ENCODE data around the gene MPZL1.

The MPZL1 gene

DNA sequence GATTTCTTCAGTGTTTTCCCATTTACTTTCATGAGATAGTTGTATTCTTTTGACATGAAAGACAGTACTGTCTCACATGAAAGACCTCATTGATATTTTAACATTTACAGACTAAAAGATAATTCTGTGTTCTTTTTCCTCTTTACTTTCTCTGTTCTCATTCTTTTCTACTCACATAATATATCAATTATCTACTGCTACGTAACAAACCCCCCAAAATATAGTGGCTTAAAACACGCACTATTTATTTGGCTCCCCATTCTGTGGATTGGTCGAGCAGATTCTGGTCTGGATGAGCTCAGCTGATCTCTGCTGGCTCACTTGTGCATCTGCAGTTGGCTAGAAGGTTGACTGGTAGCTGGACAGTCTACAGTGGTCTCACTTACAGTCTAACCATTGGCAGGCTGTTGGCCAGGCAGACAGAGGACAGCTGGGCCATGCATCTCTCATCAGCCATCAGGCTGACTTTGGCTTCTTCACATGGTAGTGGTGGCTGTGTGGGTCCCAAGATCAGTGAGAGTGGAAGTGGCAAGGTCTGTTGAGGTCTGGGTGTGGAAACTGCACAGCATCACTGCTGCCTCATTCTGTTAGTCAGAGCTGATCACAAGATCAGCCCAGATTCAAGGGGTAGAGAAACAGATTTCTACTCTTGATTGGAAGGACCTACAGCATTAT is 63.2 kb downstream of the MPZL1 start:
- no peak overlapping the region for H3K27ac ChIP-seq
- no peak for TF ChIP-seq ZFX (IDR thresholded peaks at IDR 0.05)
- TF ChIP-seq, protein P1, sequence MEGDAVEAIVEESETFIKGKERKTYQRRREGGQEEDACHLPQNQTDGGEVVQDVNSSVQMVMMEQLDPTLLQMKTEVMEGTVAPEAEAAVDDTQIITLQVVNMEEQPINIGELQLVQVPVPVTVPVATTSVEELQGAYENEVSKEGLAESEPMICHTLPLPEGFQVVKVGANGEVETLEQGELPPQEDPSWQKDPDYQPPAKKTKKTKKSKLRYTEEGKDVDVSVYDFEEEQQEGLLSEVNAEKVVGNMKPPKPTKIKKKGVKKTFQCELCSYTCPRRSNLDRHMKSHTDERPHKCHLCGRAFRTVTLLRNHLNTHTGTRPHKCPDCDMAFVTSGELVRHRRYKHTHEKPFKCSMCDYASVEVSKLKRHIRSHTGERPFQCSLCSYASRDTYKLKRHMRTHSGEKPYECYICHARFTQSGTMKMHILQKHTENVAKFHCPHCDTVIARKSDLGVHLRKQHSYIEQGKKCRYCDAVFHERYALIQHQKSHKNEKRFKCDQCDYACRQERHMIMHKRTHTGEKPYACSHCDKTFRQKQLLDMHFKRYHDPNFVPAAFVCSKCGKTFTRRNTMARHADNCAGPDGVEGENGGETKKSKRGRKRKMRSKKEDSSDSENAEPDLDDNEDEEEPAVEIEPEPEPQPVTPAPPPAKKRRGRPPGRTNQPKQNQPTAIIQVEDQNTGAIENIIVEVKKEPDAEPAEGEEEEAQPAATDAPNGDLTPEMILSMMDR (conservative IDR thresholded peaks at IDR 0.05) = no peak

DNA sequence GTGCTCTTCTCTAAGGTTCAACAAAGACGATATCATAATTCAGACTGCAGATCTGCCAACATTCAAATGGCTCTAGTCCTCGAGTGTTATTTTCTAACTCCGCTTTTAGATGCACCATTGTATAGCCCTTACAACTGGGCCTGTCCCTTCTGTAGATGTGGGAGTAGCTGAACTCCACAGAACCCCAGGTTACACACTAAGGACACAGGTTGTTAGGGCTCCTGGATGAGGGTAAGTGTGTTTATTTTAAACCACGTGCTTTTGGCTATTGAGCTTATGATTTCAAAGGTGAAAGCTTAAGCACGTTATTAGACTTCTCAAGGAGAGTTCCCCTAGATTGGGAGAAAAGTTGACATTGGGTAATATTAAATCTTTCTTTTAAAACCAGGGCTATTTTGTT is 64.7 kb downstream of the MPZL1 start:
- TF ChIP-seq, protein P1 (conservative IDR thresholded peaks at IDR 0.05) = no peak
- TF ChIP-seq ZFX (IDR thresholded peaks at IDR 0.05) = no peak
- no peak overlapping the region for H3K27ac ChIP-seq

DNA sequence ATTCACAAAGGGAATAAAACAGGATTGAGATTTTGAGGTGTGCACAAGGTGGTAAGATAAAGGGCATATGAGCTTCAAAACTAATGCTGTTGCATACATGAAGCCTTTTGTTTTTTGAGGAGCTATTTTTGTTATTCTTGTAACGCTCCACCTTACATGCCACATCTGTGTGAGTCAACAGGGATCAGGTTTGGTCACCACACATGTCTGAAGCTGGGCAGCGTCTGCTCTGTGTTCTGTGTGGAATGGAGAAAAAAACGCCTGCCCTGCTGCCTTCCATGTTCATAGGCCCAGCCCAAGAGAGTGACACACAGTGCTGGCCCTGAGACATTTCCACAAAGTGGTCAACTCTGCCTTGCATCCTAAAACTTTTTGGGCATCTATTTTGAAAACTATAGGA is 67.7 kb downstream of the MPZL1 start:
- no peak overlapping the region for H3K27ac ChIP-seq
- no peak for TF ChIP-seq ZFX (IDR thresholded peaks at IDR 0.05)
- TF ChIP-seq, protein P1 (conservative IDR thresholded peaks at IDR 0.05) = no peak

DNA sequence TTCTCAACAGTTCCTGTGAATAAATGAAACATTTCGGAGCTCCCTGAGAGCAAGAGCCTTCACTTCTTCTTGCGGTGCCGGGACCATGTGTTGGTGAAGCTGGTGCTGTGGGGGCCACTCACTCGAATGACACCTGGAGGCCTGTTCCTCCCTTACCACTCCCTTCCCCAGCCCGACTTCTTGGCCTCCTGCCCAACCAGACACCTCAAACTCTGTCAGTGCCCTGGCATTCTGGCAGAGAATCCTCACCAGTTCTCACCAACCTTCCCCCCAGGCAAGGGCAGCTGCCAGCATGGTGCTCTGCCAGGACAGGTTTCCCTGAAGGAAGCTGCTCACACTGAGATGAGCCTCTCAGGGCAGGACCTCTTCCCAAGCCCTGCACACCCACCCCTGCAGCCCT is 68.3 kb downstream of the MPZL1 start:
- TF ChIP-seq ZFX (IDR thresholded peaks at IDR 0.05) = no peak
- TF ChIP-seq, protein P1 (conservative IDR thresholded peaks at IDR 0.05) = no peak
- no peak overlapping the region for H3K27ac ChIP-seq

- no peak for TF ChIP-seq ZFX (IDR thresholded peaks at IDR 0.05)
- TF ChIP-seq, protein P1 (conservative IDR thresholded peaks at IDR 0.05) = no peak
- no peak overlapping the region for H3K27ac ChIP-seq
Measured at GRCh38 chr1:167791281-167792187, 69.8 kb downstream of the MPZL1 start.

GRCh38 chr1:167792188-167792565 is 70.4 kb downstream of the MPZL1 start:
- TF ChIP-seq, protein P1 (conservative IDR thresholded peaks at IDR 0.05) = no peak
- no peak for TF ChIP-seq ZFX (IDR thresholded peaks at IDR 0.05)
- no peak overlapping the region for H3K27ac ChIP-seq

DNA sequence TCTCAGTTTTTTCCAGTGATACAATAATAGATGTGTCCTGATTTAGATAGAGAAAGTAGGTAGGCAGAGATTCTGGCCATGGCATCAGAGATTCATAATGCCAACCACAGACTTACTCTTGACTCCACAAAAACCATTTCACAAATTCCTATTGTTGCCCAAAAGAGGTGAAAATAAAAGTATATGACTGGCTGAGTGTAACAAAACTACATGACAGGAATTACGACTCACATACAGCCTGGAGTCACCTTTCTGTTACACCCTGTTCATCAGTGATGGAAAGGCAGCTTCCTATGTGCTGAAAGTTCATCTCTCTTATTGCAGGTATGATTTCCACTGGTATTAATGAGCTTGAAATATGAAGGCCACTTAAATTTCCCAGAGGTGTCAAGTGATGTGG is 72.3 kb downstream of the MPZL1 start:
- no peak overlapping the region for H3K27ac ChIP-seq

More for the DNA sequence above, 72.3 kb downstream of the MPZL1 start:
- no peak for TF ChIP-seq ZFX (IDR thresholded peaks at IDR 0.05)
- TF ChIP-seq, protein P1 (conservative IDR thresholded peaks at IDR 0.05) = no peak

Data from C4-2B (cell line).